ENCODE data around the gene TFDP1. TPM values are rescaled to one million over a fixed set of nuclear protein-coding genes. Genes with fewer than 3 reads are reported as not detected.

Gene TFDP1
- total RNA-seq, 1 donor from 2014 or later: 54.4 TPM

GRCh38 chr13:113609616-113610015 lies 25.1 kb downstream of the TFDP1 start:
- no peaks in the 10 kb centered on the region for H3K27me3 ChIP-seq (ENCODE audit: control insufficient read depth, insufficient read depth, low read length)
- no peak for TF ChIP-seq CTCF (IDR thresholded peaks at IDR 0.05; ENCODE audit: insufficient read depth, low read length, poor library complexity, severe bottlenecking)
- H3K4me3 ChIP-seq (ENCODE audit: low read depth, low read length): no peak overlapping the region
- no peaks in the 10 kb centered on the region for H3K36me3 ChIP-seq (ENCODE audit: control insufficient read depth, insufficient read depth, low read length)
- DNase-seq (ENCODE audit: low read depth): no peak

GRCh38 chr13:113610266-113610665 lies 25.7 kb downstream of the TFDP1 start:
- DNase-seq (ENCODE audit: low read depth): no peak
- Histone ChIP-seq H3K36me3 (ENCODE audit: control insufficient read depth, insufficient read depth, low read length) (no peaks in the 10 kb centered on the region), H3K4me3 (ENCODE audit: low read depth, low read length) (no peak overlapping the region), H3K27me3 (ENCODE audit: control insufficient read depth, insufficient read depth, low read length) (no peaks in the 10 kb centered on the region)
- no peak for TF ChIP-seq CTCF (IDR thresholded peaks at IDR 0.05; ENCODE audit: insufficient read depth, low read length, poor library complexity, severe bottlenecking)

- no peak for TF ChIP-seq CTCF (IDR thresholded peaks at IDR 0.05; ENCODE audit: insufficient read depth, low read length, poor library complexity, severe bottlenecking)
- H3K27me3 ChIP-seq (ENCODE audit: control insufficient read depth, insufficient read depth, low read length): no peaks in the 10 kb centered on the region
- no peak for DNase-seq (ENCODE audit: low read depth)
- H3K36me3 ChIP-seq (ENCODE audit: control insufficient read depth, insufficient read depth, low read length): no peaks in the 10 kb centered on the region
- no peak overlapping the region for H3K4me3 ChIP-seq (ENCODE audit: low read depth, low read length)
These were observed 27.4 kb downstream of the TFDP1 start for GRCh38 chr13:113611996-113612395.

- H3K4me3 ChIP-seq (ENCODE audit: low read depth, low read length): no peak overlapping the region
- TF ChIP-seq CTCF (IDR thresholded peaks at IDR 0.05; ENCODE audit: insufficient read depth, low read length, poor library complexity, severe bottlenecking): no peak
- DNase-seq (ENCODE audit: low read depth): no peak
- H3K27me3 ChIP-seq (ENCODE audit: control insufficient read depth, insufficient read depth, low read length): no peaks in the 10 kb centered on the region
- no peaks in the 10 kb centered on the region for H3K36me3 ChIP-seq (ENCODE audit: control insufficient read depth, insufficient read depth, low read length)
These were observed 28.1 kb downstream of the TFDP1 start for GRCh38 chr13:113612607-113613006.

GRCh38 chr13:113613789-113614379 lies 29.3 kb downstream of the TFDP1 start:
- Histone ChIP-seq H3K4me3 (ENCODE audit: low read depth, low read length) (no peak overlapping the region), H3K27me3 (ENCODE audit: control insufficient read depth, insufficient read depth, low read length) (no peaks in the 10 kb centered on the region), H3K36me3 (ENCODE audit: control insufficient read depth, insufficient read depth, low read length) (no peaks in the 10 kb centered on the region)
- no peak for TF ChIP-seq CTCF (IDR thresholded peaks at IDR 0.05; ENCODE audit: insufficient read depth, low read length, poor library complexity, severe bottlenecking)
- no peak for DNase-seq (ENCODE audit: low read depth)

GRCh38 chr13:113616281-113616906 lies 31.8 kb downstream of the TFDP1 start:
- DNase-seq (ENCODE audit: low read depth): no peak

More at GRCh38 chr13:113616281-113616906, 31.8 kb downstream of the TFDP1 start:
- no peak for TF ChIP-seq CTCF (IDR thresholded peaks at IDR 0.05; ENCODE audit: insufficient read depth, low read length, poor library complexity, severe bottlenecking)
- Histone ChIP-seq H3K36me3 (ENCODE audit: control insufficient read depth, insufficient read depth, low read length) (no peaks in the 10 kb centered on the region), H3K4me3 (ENCODE audit: low read depth, low read length) (no peak overlapping the region), H3K27me3 (ENCODE audit: control insufficient read depth, insufficient read depth, low read length) (no peaks in the 10 kb centered on the region)

Data from kidney epithelial cell (primary cell).